Measurements from ENCODE around the gene PCDHB14. TPM values are rescaled to one million over a fixed set of nuclear protein-coding genes. Genes with fewer than 3 reads are reported as not detected.
A peak's percentile ranks its signal among the peaks of the same experiment; 100 is the strongest.
"Not testable (repeated sequence)": the region's sequence is repeated elsewhere in the genome, so short reads cannot be mapped to it uniquely, and the experiment has no call there.

Gene PCDHB14
- total RNA-seq, 1 experiment from 2014 or later: 2.4 TPM

DNA sequence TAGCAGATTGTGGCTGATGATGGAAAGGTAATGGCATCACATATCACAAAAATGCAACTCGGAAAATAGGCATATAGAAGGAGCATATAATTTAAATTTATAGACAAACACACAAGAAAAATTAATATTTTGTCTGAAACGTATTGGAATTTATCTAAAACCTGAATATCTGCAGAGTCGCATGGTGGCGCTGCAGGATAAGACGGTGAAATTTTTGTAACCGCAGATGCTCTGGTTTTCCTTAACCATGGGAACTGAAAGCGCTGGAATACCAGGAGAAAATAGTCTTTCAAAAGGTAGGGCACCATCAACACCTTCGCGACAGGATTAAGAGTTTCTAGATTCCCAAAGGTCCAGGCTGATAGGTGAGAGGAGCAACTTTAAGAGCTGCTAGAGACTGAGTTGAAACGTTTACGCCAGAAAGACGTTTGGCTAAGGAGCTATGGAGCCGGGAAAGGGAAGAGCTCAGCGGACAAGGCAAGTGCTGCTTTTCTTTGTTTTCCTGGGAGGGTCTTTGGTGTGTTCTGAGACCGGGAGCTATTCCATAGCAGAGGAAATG is 11.0 kb downstream of the PCDHB14 start:
- no peak overlapping the region for H3K27ac ChIP-seq (ENCODE audit: insufficient read length, low read depth, low read length)
- H4K20me1 ChIP-seq (ENCODE audit: control insufficient read depth, insufficient read depth, insufficient read length): no peaks in the 10 kb centered on the region
- H3K56ac ChIP-seq (ENCODE audit: insufficient read length, low read depth, low read length): no peak overlapping the region
- H3K9me3 ChIP-seq (ENCODE audit: control insufficient read depth, low read depth, low read length): peaks cover 25% of the 10 kb centered on the region
- Mint-ChIP-seq H3K9me3 (peaks cover 43 to 62% of the 10 kb centered on the region in 2 experiments), H3K4me3 (peak overlapping the region in 1 of 2 experiments; percentile 51; a peak in 2 of 5 replicates), H3K36me3 (ENCODE audit: insufficient read depth in 1 of 3, low read depth in 3 of 3) (peaks cover 14 to 26% (median 16%) of the 10 kb centered on the region in 3 experiments), H3K4me1 (0 out of 4 replicates have a peak, but pooled peaks cover 0 to 2% of the 10 kb centered on the region in 2 experiments), H3K27ac (peak overlapping the region in 1 of 3 experiments; percentile 57; a peak in 1 of 7 replicates), H3K27me3 (ENCODE audit: low read depth) (peaks cover 2% of the 10 kb centered on the region)
- no peak overlapping the region for H2BK20ac ChIP-seq (ENCODE audit: low read depth, low read length, poor library complexity, severe bottlenecking)
- H2BK15ac ChIP-seq (ENCODE audit: low read depth, low read length): no peak overlapping the region
- no peak overlapping the region for H3K14ac ChIP-seq (ENCODE audit: insufficient read depth, low read length)
- H3K9ac ChIP-seq (ENCODE audit: extremely low read depth, insufficient read length, low read length): no peak overlapping the region
- DNase-seq: no peak
- no peak overlapping the region for H4K5ac ChIP-seq (ENCODE audit: insufficient read length, low read depth, low read length)
- peak overlapping the region; percentile 92 for H2AFZ ChIP-seq (ENCODE audit: low read length)
- H3K79me2 ChIP-seq (ENCODE audit: insufficient read depth, low read length): no peaks in the 10 kb centered on the region
- H3K4ac ChIP-seq (ENCODE audit: low read depth, low read length): no peak overlapping the region
- no peak overlapping the region for H3K18ac ChIP-seq (ENCODE audit: insufficient read length, low read depth, low read length)
- H4K8ac ChIP-seq (replicated peaks; ENCODE audit: insufficient read length, low read depth, low read length): no peak overlapping the region
- no CpG with 5 or more reads among the region's 15 CpGs for WGBS (ENCODE audit: extremely low coverage, insufficient read length, low lambda C conversion rate)
- H4K91ac ChIP-seq (ENCODE audit: insufficient read length, low read depth, low read length): no peak overlapping the region
- H3K23me2 ChIP-seq (ENCODE audit: insufficient read length, low read depth, low read length, poor library complexity, severe bottlenecking): no peaks in the 10 kb centered on the region
- H2AK5ac ChIP-seq (ENCODE audit: insufficient read length, low read length): no peak overlapping the region
- H2BK12ac ChIP-seq (ENCODE audit: insufficient read length, low read depth, low read length): no peak overlapping the region
- no peaks in the 10 kb centered on the region for H3K4me1 ChIP-seq (ENCODE audit: insufficient read depth, low read length)
- TF ChIP-seq, protein P1, sequence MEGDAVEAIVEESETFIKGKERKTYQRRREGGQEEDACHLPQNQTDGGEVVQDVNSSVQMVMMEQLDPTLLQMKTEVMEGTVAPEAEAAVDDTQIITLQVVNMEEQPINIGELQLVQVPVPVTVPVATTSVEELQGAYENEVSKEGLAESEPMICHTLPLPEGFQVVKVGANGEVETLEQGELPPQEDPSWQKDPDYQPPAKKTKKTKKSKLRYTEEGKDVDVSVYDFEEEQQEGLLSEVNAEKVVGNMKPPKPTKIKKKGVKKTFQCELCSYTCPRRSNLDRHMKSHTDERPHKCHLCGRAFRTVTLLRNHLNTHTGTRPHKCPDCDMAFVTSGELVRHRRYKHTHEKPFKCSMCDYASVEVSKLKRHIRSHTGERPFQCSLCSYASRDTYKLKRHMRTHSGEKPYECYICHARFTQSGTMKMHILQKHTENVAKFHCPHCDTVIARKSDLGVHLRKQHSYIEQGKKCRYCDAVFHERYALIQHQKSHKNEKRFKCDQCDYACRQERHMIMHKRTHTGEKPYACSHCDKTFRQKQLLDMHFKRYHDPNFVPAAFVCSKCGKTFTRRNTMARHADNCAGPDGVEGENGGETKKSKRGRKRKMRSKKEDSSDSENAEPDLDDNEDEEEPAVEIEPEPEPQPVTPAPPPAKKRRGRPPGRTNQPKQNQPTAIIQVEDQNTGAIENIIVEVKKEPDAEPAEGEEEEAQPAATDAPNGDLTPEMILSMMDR (conservative IDR thresholded peaks at IDR 0.05): peak; percentile 62; the same call in 2 of the 3 replicates
- no peak overlapping the region for H2BK120ac ChIP-seq (ENCODE audit: low read depth, low read length, poor library complexity, severe bottlenecking)
- H3T11ph ChIP-seq (ENCODE audit: low read length): no peak overlapping the region
- no peak overlapping the region for H3K23ac ChIP-seq (ENCODE audit: insufficient read length, low read depth, low read length)
- no peak overlapping the region for H3K4me2 ChIP-seq (ENCODE audit: insufficient read depth, insufficient read length, low read length)
- H3K79me1 ChIP-seq (ENCODE audit: insufficient read depth, low read depth, low read length, poor library complexity, severe bottlenecking): no peaks in the 10 kb centered on the region
- H2BK5ac ChIP-seq (ENCODE audit: insufficient read length, low read length): no peak overlapping the region
- no peaks in the 10 kb centered on the region for H3K27me3 ChIP-seq (ENCODE audit: insufficient read depth, low read length)

DNA sequence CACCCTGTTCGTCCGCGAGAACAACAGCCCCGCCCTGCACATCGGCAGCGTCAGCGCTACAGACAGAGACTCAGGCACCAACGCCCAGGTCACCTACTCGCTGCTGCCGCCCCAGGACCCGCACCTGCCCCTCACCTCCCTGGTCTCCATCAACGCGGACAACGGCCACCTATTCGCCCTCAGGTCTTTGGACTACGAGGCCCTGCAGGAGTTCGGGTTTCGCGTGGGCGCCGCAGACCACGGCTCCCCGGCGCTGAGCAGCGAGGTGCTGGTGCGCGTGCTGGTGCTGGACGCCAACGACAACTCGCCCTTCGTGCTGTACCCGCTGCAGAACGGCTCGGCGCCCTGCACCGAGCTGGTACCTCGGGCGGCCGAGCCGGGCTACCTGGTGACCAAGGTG is 12.8 kb downstream of the PCDHB14 start:
- DNase-seq; H3K9ac ChIP-seq (ENCODE audit: extremely low read depth, insufficient read length, low read length); H2BK15ac ChIP-seq (ENCODE audit: low read depth, low read length); H2BK120ac ChIP-seq (ENCODE audit: low read depth, low read length, poor library complexity, severe bottlenecking); H3K27ac ChIP-seq (ENCODE audit: insufficient read length, low read depth, low read length); H3K27ac Mint-ChIP-seq; H4K5ac ChIP-seq (ENCODE audit: insufficient read length, low read depth, low read length); H3K4me3 Mint-ChIP-seq; H3K4me1 ChIP-seq (ENCODE audit: insufficient read depth, low read length); H3K23ac ChIP-seq (ENCODE audit: insufficient read length, low read depth, low read length); H4K20me1 ChIP-seq (ENCODE audit: control insufficient read depth, insufficient read depth, insufficient read length); H3K23me2 ChIP-seq (ENCODE audit: insufficient read length, low read depth, low read length, poor library complexity, severe bottlenecking); H2BK5ac ChIP-seq (ENCODE audit: insufficient read length, low read length); H3K4me1 Mint-ChIP-seq; H3K14ac ChIP-seq (ENCODE audit: insufficient read depth, low read length); H2BK20ac ChIP-seq (ENCODE audit: low read depth, low read length, poor library complexity, severe bottlenecking); H2AFZ ChIP-seq (ENCODE audit: low read length); H3K27me3 Mint-ChIP-seq (ENCODE audit: low read depth); H3K56ac ChIP-seq (ENCODE audit: insufficient read length, low read depth, low read length); H3K79me2 ChIP-seq (ENCODE audit: insufficient read depth, low read length); H3T11ph ChIP-seq (ENCODE audit: low read length); H4K8ac ChIP-seq (replicated peaks; ENCODE audit: insufficient read length, low read depth, low read length); H3K18ac ChIP-seq (ENCODE audit: insufficient read length, low read depth, low read length); H2BK12ac ChIP-seq (ENCODE audit: insufficient read length, low read depth, low read length); H3K79me1 ChIP-seq (ENCODE audit: insufficient read depth, low read depth, low read length, poor library complexity, severe bottlenecking); H4K91ac ChIP-seq (ENCODE audit: insufficient read length, low read depth, low read length); H3K27me3 ChIP-seq (ENCODE audit: insufficient read depth, low read length); H2AK5ac ChIP-seq (ENCODE audit: insufficient read length, low read length); H3K4ac ChIP-seq (ENCODE audit: low read depth, low read length); H3K4me2 ChIP-seq (ENCODE audit: insufficient read depth, insufficient read length, low read length): not testable (repeated sequence)
- peaks cover 25% of the 10 kb centered on the region for H3K9me3 ChIP-seq (ENCODE audit: control insufficient read depth, low read depth, low read length)
- H3K36me3 Mint-ChIP-seq (ENCODE audit: insufficient read depth in 1 of 3, low read depth in 3 of 3): peaks cover 15 to 34% (median 16%) of the 10 kb centered on the region in 3 experiments
- no CpG with 5 or more reads among the region's 40 CpGs for WGBS (ENCODE audit: extremely low coverage, insufficient read length, low lambda C conversion rate)
- H3K9me3 Mint-ChIP-seq: peaks cover 50 to 69% of the 10 kb centered on the region in 2 experiments
